RWPE1 (cell line): ENCODE results near the gene H3-3A.
A peak's percentile ranks its signal among the peaks of the same experiment; 100 is the strongest.

ENCODE experiments used
- CTCF ChIA-PET: fragments of 350-600 bp; sonication (Branson Sonifier 250); formaldehyde crosslinking; extraction: SDS; loops from one replicate; lab custom pipeline; 2021; lab: Yijun Ruan, JAX
- POLR2A ChIA-PET: fragments of 400-600 bp; formaldehyde crosslinking; extraction: SDS; loops from one replicate; lab custom pipeline; 2020; ENCODE audit warnings: antibody characterized with exemption; ENCODE audit not compliant: low non-redundant PET; lab: Yijun Ruan, JAX
- DNase-seq: peaks from one replicate; pipeline ENCODE4 v3.0.0; 2012; ENCODE audit warnings: low spot score
- H3K27ac ChIP-seq: fragments of 450-650 bp; 2 replicates; pipeline ENCODE4 v1.5.1; 2017
- CTCF ChIP-seq: fragments of 450-650 bp; conservative IDR thresholded peaks from 2 replicates; pipeline ENCODE4 v1.5.1; 2017; ENCODE audit warnings: low read depth, mild to moderate bottlenecking

Gene H3-3A

GRCh38 chr1:226034482-226034881 lies 28.0 kb upstream of the H3-3A start:
- POLR2A ChIA-PET, result interaction anchor here (0.6 kb wide), 1 partner anchor 590 kb away, joined by 6 read pairs; no protein-coding TSS in a partner anchor
- no peak for TF ChIP-seq CTCF
- CTCF ChIA-PET, result interaction anchor here (0.5 to 1.2 kb wide), 4 partner anchors 30 to 1150 kb away, joined by 3 to 6 read pairs (median 3); no protein-coding TSS in a partner anchor
- peak overlapping the region; percentile 68 for H3K27ac ChIP-seq
- peak; percentile 44 for DNase-seq

GRCh38 chr1:226035915-226036314 lies 26.6 kb upstream of the H3-3A start:
- DNase-seq, result no peak
- no peak overlapping the region for H3K27ac ChIP-seq
- ChIA-PET POLR2A (no interaction called here), CTCF (no interaction called here)
- no peak for TF ChIP-seq CTCF

GRCh38 chr1:226038661-226039060 lies 23.9 kb upstream of the H3-3A start:
- CTCF ChIA-PET, result interaction anchor here (0.6 kb wide), 1 partner anchor 660 kb away, joined by 3 read pairs; no protein-coding TSS in a partner anchor
- no peak overlapping the region for H3K27ac ChIP-seq
- no peak for TF ChIP-seq CTCF
- no peak for DNase-seq
- POLR2A ChIA-PET, result no interaction called here

- ChIA-PET CTCF (no interaction called here), POLR2A (no interaction called here)
- TF ChIP-seq CTCF, result no peak
- no peak for DNase-seq
- H3K27ac ChIP-seq, result no peak overlapping the region
Observed at GRCh38 chr1:226041419-226041818, 21.1 kb upstream of the H3-3A start.

GRCh38 chr1:226044514-226045101 lies 17.9 kb upstream of the H3-3A start:
- POLR2A ChIA-PET, result no interaction called here
- TF ChIP-seq CTCF, result no peak
- H3K27ac ChIP-seq, result no peak overlapping the region
- CTCF ChIA-PET, result interaction anchor here (0.6 to 0.8 kb wide), 3 partner anchors 20 to 152 kb away, joined by 3 to 4 read pairs (median 4); no protein-coding TSS in a partner anchor
- no peak for DNase-seq

GRCh38 chr1:226046240-226046639 lies 16.3 kb upstream of the H3-3A start:
- ChIA-PET CTCF (interaction anchor here (0.7 kb wide), 1 partner anchor 310 kb away, joined by 5 read pairs; no protein-coding TSS in a partner anchor), POLR2A (no interaction called here)
- TF ChIP-seq CTCF, result no peak
- no peak for DNase-seq
- no peak overlapping the region for H3K27ac ChIP-seq
